CD14-positive monocyte (primary cell): Measurements from ENCODE around the gene FAT1. TPM values are rescaled to one million over a fixed set of nuclear protein-coding genes. Genes with fewer than 3 reads are reported as not detected.

ENCODE experiments used
- DNase-seq, 3 donors: peaks; one replicate each; pipeline ENCODE4 v3.0.0-alpha.2; 2011 to 2022
- H2AFZ ChIP-seq: 2 replicates; pipeline ENCODE4 v1.6.0; 2012; ENCODE audit warnings: mild to moderate bottlenecking, low read depth, low read length, inconsistent platforms; ENCODE audit not compliant: insufficient read depth, poor library complexity, severe bottlenecking
- H3K27ac ChIP-seq, 2 donors: 1 replicate in 1 of 2; 2 replicates in 1 of 2; pipeline ENCODE4 v1.5.1; 2012 to 2013; ENCODE audit warnings: low read length in 2 of 2, control low read depth in 1 of 2, inconsistent platforms in 1 of 2, low read depth in 1 of 2, mild to moderate bottlenecking in 1 of 2
- H3K27me3 ChIP-seq, 2 donors: one replicate each; pipeline versions ENCODE4 v1.6.0 to v1.6.1; 2011 to 2013; ENCODE audit warnings: low read length in 2 of 2; ENCODE audit not compliant: control insufficient read depth in 2 of 2, insufficient read depth in 2 of 2
- H3K36me3 ChIP-seq, 2 donors: replicated peaks in 1 of 2; 1 replicate in 1 of 2; 2 replicates in 1 of 2; pipeline versions ENCODE4 v1.5.1 to v1.6.1; 2012 to 2013; ENCODE audit warnings: low read length in 2 of 2, control low read depth in 1 of 2, inconsistent platforms in 1 of 2, mild to moderate bottlenecking in 1 of 2; ENCODE audit not compliant: insufficient read depth in 2 of 2, control insufficient read depth in 1 of 2
- H3K4me1 ChIP-seq, 2 donors: 1 replicate in 1 of 2; 2 replicates in 1 of 2; pipeline versions ENCODE4 v1.5.1 to v1.6.1; 2012 to 2013; ENCODE audit warnings: low read length in 2 of 2, control low read depth in 1 of 2, inconsistent platforms in 1 of 2, mild to moderate bottlenecking in 1 of 2, moderate library complexity in 1 of 2; ENCODE audit not compliant: insufficient read depth in 2 of 2, control insufficient read depth in 1 of 2
- H3K4me2 ChIP-seq: replicated peaks from 2 replicates; pipeline ENCODE3; 2012; ENCODE audit warnings: low read length, moderate library complexity, mild to moderate bottlenecking; ENCODE audit not compliant: poor library complexity, severe bottlenecking; ENCODE audit errors: extremely low read depth
- H3K4me3 ChIP-seq, 3 experiments: fragments of 200-600 bp in 1 of 3; sonication (generic) in 1 of 3; replicated peaks in 1 of 3; 1 replicate in 2 of 3; 2 replicates in 1 of 3; pipeline ENCODE4 v1.5.1; 2011 to 2013; ENCODE audit warnings: low read length in 3 of 3, mild to moderate bottlenecking in 3 of 3, control low read depth in 2 of 3, low read depth in 2 of 3, inconsistent platforms in 1 of 3, moderate library complexity in 1 of 3
- H3K79me2 ChIP-seq: 2 replicates; pipeline ENCODE4 v1.6.0; 2012; ENCODE audit warnings: mild to moderate bottlenecking, control low read depth, inconsistent platforms, low read length, moderate library complexity; ENCODE audit not compliant: insufficient read depth
- H3K9ac ChIP-seq: 2 replicates; pipeline ENCODE4 v1.6.0; 2017; ENCODE audit warnings: low read length, mild to moderate bottlenecking; ENCODE audit not compliant: insufficient read depth, poor library complexity, severe bottlenecking
- H3K9me3 ChIP-seq, 2 donors: replicated peaks in 1 of 2; 1 replicate in 1 of 2; 2 replicates in 1 of 2; pipeline versions ENCODE4 v1.5.1 to v1.6.1; 2012 to 2013; ENCODE audit warnings: low read length in 2 of 2, control low read depth in 1 of 2; ENCODE audit not compliant: control insufficient read depth in 1 of 2, insufficient read depth in 1 of 2
- H4K20me1 ChIP-seq: 2 replicates; pipeline ENCODE4 v1.6.0; 2012; ENCODE audit warnings: mild to moderate bottlenecking, low read length, control low read depth, moderate library complexity; ENCODE audit not compliant: insufficient read depth
- H3K27ac Mint-ChIP-seq, 7 donors: one replicate each; pipeline ENCODE4 v1.8.0; 2020; ENCODE audit warnings: mild to moderate bottlenecking in 7 of 7, mixed read lengths in 7 of 7, moderate library complexity in 6 of 7, inconsistent platforms in 2 of 7
- H3K27me3 Mint-ChIP-seq, 3 donors: one replicate each; pipeline ENCODE4 v1.8.0; 2021 to 2022; ENCODE audit warnings: low read depth in 3 of 3, mild to moderate bottlenecking in 3 of 3, mixed read lengths in 3 of 3, moderate library complexity in 3 of 3, inconsistent platforms in 1 of 3
- H3K36me3 Mint-ChIP-seq, 2 donors: one replicate each; pipeline ENCODE4 v1.8.0; 2020; ENCODE audit warnings: mixed read lengths in 2 of 2, inconsistent platforms in 1 of 2, mild to moderate bottlenecking in 1 of 2
- H3K4me1 Mint-ChIP-seq: one replicate; pipeline ENCODE4 v1.8.0; 2020; ENCODE audit warnings: mild to moderate bottlenecking, mixed read lengths
- H3K4me3 Mint-ChIP-seq, 2 donors: one replicate each; pipeline ENCODE4 v1.8.0; 2020; ENCODE audit warnings: mild to moderate bottlenecking in 2 of 2, mixed read lengths in 2 of 2, moderate library complexity in 1 of 2
- H3K9me3 Mint-ChIP-seq, 7 donors: one replicate each; pipeline ENCODE4 v1.8.0; 2020 to 2022; ENCODE audit warnings: mixed read lengths in 7 of 7, mild to moderate bottlenecking in 6 of 7, moderate library complexity in 6 of 7, inconsistent platforms in 2 of 7
- CTCF ChIP-seq: fragments of 200-600 bp; IDR thresholded peaks from one replicate; pipeline ENCODE4 v1.8.0; 2022; ENCODE audit warnings: antibody characterized with exemption, mild to moderate bottlenecking
- WGBS: methylation state at CpG from one replicate; pipeline ENCODE4 v1.1.5; 2013; ENCODE audit warnings: missing lambda C conversion rate; ENCODE audit not compliant: insufficient coverage; 5-methylcytosine and 5-hydroxymethylcytosine counted together
- intact Hi-C, 2 donors: fragments of 100-400 bp; cut with micrococcal nuclease; formaldehyde crosslinking; loops; one replicate each; pipeline versions ENCODE4 v1.15.0 to v1.15.1; 2023
- polyA plus RNA-seq, 3 donors: library from polyadenylated mRNA; depleted of rRNA in 1 of 3; unstranded in 2 of 3; stranded (reverse) in 1 of 3; fragments of 300-500 nt in 2 of 3; fragments of >200 nt in 1 of 3; fragmentation: Illumina TruSeq in 2 of 3; gene quantifications; 1 replicate in 2 of 3; 2 replicates in 1 of 3; pipeline ENCODE4 v1.2.3, GENCODE V29; 2012 to 2021

Gene FAT1
- polyA plus RNA-seq, 3 donors: not detected

GRCh38 chr4:186712690-186713089 lies 11.0 kb downstream of the FAT1 start:
- H3K9me3 Mint-ChIP-seq: peaks cover 4 to 24% (median 9%) of the 10 kb centered on the region in 7 donors
- Histone ChIP-seq H4K20me1 (no peaks in the 10 kb centered on the region), H3K4me2 (no peak overlapping the region), H3K4me3 (no peak overlapping the region), H3K9me3 (peaks cover 0 to 14% of the 10 kb centered on the region in 2 donors), H2AFZ (no peak overlapping the region), H3K4me1 (no peaks in the 10 kb centered on the region), H3K9ac (no peak overlapping the region), H3K27ac (no peak overlapping the region), H3K79me2 (no peaks in the 10 kb centered on the region), H3K36me3 (no peaks in the 10 kb centered on the region), H3K27me3 (no peaks in the 10 kb centered on the region)
- intact Hi-C loops: no loop called here
- WGBS: 64% methylated on average over 3 of the region's 7 CpGs
- H3K4me3 Mint-ChIP-seq: no peak overlapping the region
- no peak for TF ChIP-seq CTCF
- peaks cover 0 to 5% (median 2%) of the 10 kb centered on the region in 3 donors for H3K27me3 Mint-ChIP-seq
- H3K36me3 Mint-ChIP-seq: no peaks in the 10 kb centered on the region
- H3K4me1 Mint-ChIP-seq: no peaks in the 10 kb centered on the region
- no peak overlapping the region for H3K27ac Mint-ChIP-seq
- no peak for DNase-seq

GRCh38 chr4:186710521-186711119 lies 13.0 kb downstream of the FAT1 start:
- DNase-seq: no peak
- H4K20me1 ChIP-seq: no peaks in the 10 kb centered on the region
- no peaks in the 10 kb centered on the region for H3K79me2 ChIP-seq
- no peak overlapping the region for H3K4me3 Mint-ChIP-seq
- no peak for TF ChIP-seq CTCF
- H3K4me1 Mint-ChIP-seq: no peaks in the 10 kb centered on the region
- H3K36me3 ChIP-seq: no peaks in the 10 kb centered on the region
- no peak overlapping the region for H3K4me3 ChIP-seq
- H3K27ac ChIP-seq: no peak overlapping the region
- 80% methylated on average over 4 of the region's 5 CpGs for WGBS
- H3K4me1 ChIP-seq: no peaks in the 10 kb centered on the region
- H3K9me3 Mint-ChIP-seq: peaks cover 5 to 19% (median 8%) of the 10 kb centered on the region in 7 donors
- intact Hi-C loops: no loop called here
- no peak overlapping the region for H3K9ac ChIP-seq
- peaks cover 0 to 5% (median 0%) of the 10 kb centered on the region in 3 donors for H3K27me3 Mint-ChIP-seq
- H2AFZ ChIP-seq: no peak overlapping the region
- no peaks in the 10 kb centered on the region for H3K36me3 Mint-ChIP-seq
- H3K27ac Mint-ChIP-seq: peak overlapping the region in 1 of 7 donors; percentile 1
- peaks cover 0 to 7% of the 10 kb centered on the region in 2 donors for H3K9me3 ChIP-seq
- no peak overlapping the region for H3K4me2 ChIP-seq
- H3K27me3 ChIP-seq: no peaks in the 10 kb centered on the region
